Panc1 (cell line): ENCODE results near the gene DCTN3. TPM values are rescaled to one million over a fixed set of nuclear protein-coding genes. Genes with fewer than 3 reads are reported as not detected.
A peak's percentile ranks its signal among the peaks of the same experiment; 100 is the strongest.

Source experiments
- ATAC-seq: fragments of 200-7000 bp; cut with Tn5 transposase; 2 replicates; pipeline ENCODE4 v1.9.1; 2020; ENCODE audit warnings: mild to moderate bottlenecking, moderate library complexity
- BruUV-seq: library from RNA; stranded (reverse); fragments of 400-500 nt; replicated peaks from 2 replicates; lab custom pipeline; 2021; lab: Mats Ljungman, UMichigan
- CTCF ChIA-PET: fragments of 300-600 bp; sonication (Branson Sonifier 250); formaldehyde crosslinking; loops from one replicate; lab custom pipeline; 2022; ENCODE audit warnings: antibody characterized with exemption; lab: Charles Lee
- POLR2A ChIA-PET: fragments of 300-600 bp; sonication (Branson Sonifier 250); formaldehyde crosslinking; loops from one replicate; lab custom pipeline; 2022; ENCODE audit warnings: antibody characterized with exemption; lab: Charles Lee
- DNase-seq: peaks from one replicate; pipeline ENCODE4 v3.0.0-alpha.2; 2010; ENCODE audit warnings: low read depth, low spot score
- H3K27ac ChIP-seq: 2 replicates; pipeline ENCODE4 v1.5.1; 2011; ENCODE audit warnings: mild to moderate bottlenecking, low read length, inconsistent platforms
- H3K27me3 ChIP-seq: fragments of 200-500 bp; sonication (Bioruptor generic); 2 replicates; pipeline ENCODE4 v1.6.0; 2014; ENCODE audit warnings: low read length, inconsistent platforms; ENCODE audit not compliant: control insufficient read depth, insufficient read depth
- H3K36me3 ChIP-seq: fragments of 200-500 bp; sonication (Bioruptor generic); 2 replicates; pipeline ENCODE4 v1.5.1; 2014; ENCODE audit warnings: inconsistent platforms, mild to moderate bottlenecking, low read length, moderate library complexity; ENCODE audit not compliant: control insufficient read depth, insufficient read depth
- H3K4me1 ChIP-seq: 2 replicates; pipeline ENCODE4 v1.5.1; 2011; ENCODE audit warnings: inconsistent platforms, mild to moderate bottlenecking, low read length, moderate library complexity; ENCODE audit not compliant: control insufficient read depth, insufficient read depth
- H3K4me3 ChIP-seq, 2 experiments: 2 replicates each; pipeline ENCODE4 v1.5.1; 2011 to 2012; ENCODE audit warnings: low read depth in 2 of 2, low read length in 2 of 2, mild to moderate bottlenecking in 2 of 2, inconsistent platforms in 1 of 2, moderate library complexity in 1 of 2
- H3K9me3 ChIP-seq: fragments of 200-500 bp; sonication (Bioruptor generic); 2 replicates; pipeline ENCODE4 v1.5.1; 2014; ENCODE audit warnings: low read depth, mild to moderate bottlenecking, inconsistent platforms, low read length, moderate library complexity; ENCODE audit not compliant: control insufficient read depth, insufficient read depth
- POLR2AphosphoS5 ChIP-seq: IDR thresholded peaks from 2 replicates; pipeline ENCODE4 v1.6.1; 2012; ENCODE audit warnings: mild to moderate bottlenecking, low read depth, low read length, moderate library complexity
- SIN3A ChIP-seq: IDR thresholded peaks from 2 replicates; pipeline ENCODE4 v1.6.1; 2012; ENCODE audit warnings: low read depth, mild to moderate bottlenecking, low read length, moderate library complexity, borderline replicate concordance; ENCODE audit not compliant: insufficient read depth
- TCF7L2 ChIP-seq: IDR thresholded peaks from 2 replicates; pipeline ENCODE4 v1.6.1; 2011; ENCODE audit warnings: mild to moderate bottlenecking, low read depth, low read length, inconsistent platforms
- in situ Hi-C: cut with HindIII; loops from 2 replicates; pipeline ENCODE4 v1.10.0; 2016; ENCODE audit warnings: low sequenced_read_pairs, low pct_unique_long_range_greater_than_20kb
- intact Hi-C: fragments of 100-400 bp; cut with micrococcal nuclease; formaldehyde crosslinking; loops from one replicate; pipeline ENCODE4 v1.10.0; 2022; ENCODE audit not compliant: unreplicated experiment
- total RNA-seq: library from RNA; stranded (reverse); gene quantifications from one replicate; pipeline ENCODE4 v1.2.1, GENCODE V29; 2021; ENCODE audit not compliant: unreplicated experiment
- TF ChIP-seq, protein P1 (sequence below), 2 experiments: IDR thresholded peaks; 2 replicates each; pipeline ENCODE4 v1.6.1; 2011 to 2012; ENCODE audit warnings: low read depth in 2 of 2, control low read depth in 1 of 2, low read length in 1 of 2, mild to moderate bottlenecking in 1 of 2, moderate library complexity in 1 of 2; ENCODE audit not compliant: insufficient read depth in 1 of 2
- TF ChIP-seq, protein P2 (sequence below): fragments of 450-650 bp; IDR thresholded peaks from 2 replicates; pipeline ENCODE4 v1.5.1; 2017; ENCODE audit warnings: mild to moderate bottlenecking

Gene DCTN3
- total RNA-seq, 1 experiment from 2014 or later, result 110 TPM

DNA sequence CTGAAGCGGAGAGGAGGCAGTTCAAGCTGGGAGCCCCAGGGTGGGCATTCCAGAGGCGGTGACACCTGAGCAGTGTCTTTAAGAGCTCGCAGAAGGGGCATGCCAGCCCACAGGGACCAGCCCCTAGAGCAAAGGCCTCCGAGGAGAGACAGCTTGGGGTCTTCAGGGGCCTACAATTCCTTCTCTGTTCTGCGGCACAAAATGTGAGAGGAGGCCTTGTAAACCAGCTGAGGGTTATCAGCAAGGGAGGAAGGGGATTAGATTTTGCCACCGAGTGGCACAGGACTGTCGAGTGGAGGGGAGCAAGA is 17.8 kb upstream of the DCTN3 start:
- peak overlapping the region; percentile 98 for H3K27ac ChIP-seq
- DNase-seq, result no peak
- no peaks in the 10 kb centered on the region for H3K36me3 ChIP-seq
- no peaks in the 10 kb centered on the region for H3K9me3 ChIP-seq
- peak overlapping the region; percentile 70 to 94 for H3K4me3 ChIP-seq
- no peaks in the 10 kb centered on the region for H3K27me3 ChIP-seq
- POLR2A ChIA-PET, result interaction anchor here (1.7 kb wide), 1 partner anchor 27 kb away, joined by 5 read pairs; no protein-coding TSS in a partner anchor
- CTCF ChIA-PET, result interaction anchor here (0.6 to 1.4 kb wide), 4 partner anchors 8 to 64 kb away, joined by 4 to 5 read pairs (median 4); partner anchors contain the start of gene GALT
- ATAC-seq, result no peak
- peaks cover 13% of the 10 kb centered on the region for H3K4me1 ChIP-seq
- TF ChIP-seq POLR2AphosphoS5, result no peak; the same call in 1 of the 2 replicates
- intact Hi-C loops, result no loop called here
- in situ Hi-C loops, result no loop called here
- BruUV-seq, result no TSS peak

DNA sequence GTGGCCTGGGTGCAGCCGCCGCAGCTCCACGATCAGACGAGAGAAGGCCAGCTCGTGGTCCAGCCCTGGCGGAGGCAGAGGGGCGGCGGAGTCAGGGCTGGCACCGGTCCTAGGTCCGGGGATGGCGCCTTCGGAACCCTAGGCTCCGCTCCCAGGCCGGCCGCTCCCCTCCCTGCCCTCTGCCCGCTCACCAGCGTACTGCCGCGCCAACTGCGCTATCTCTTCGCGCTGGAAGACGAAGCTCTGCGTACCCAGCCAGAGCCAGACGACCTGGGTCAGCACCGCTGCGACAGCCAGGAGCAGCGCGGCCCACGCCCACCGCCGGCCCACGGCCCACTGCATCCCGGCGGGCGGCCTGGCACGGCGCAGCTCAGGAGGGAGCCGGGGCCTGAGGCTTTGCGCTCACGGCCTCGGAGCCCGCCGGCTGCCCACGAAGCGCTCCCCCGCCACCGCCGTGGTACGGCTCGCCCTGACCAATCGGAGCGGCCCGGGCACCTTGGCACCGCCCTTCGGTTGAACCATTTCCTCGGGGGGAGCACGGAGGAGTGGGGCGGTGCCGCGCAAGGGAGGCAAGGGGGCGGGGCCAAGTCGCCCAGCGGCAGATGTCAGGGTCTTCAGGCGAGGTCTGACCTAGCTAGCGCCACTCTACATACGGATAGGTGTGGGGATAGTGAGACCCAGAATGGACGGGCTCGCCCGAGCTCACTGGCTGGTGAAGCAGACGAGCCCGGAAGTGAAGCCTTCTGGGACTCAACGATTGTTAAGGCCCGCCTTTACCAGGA is 17.3 kb upstream of the DCTN3 start, which contains the start of gene SIGMAR1:
TSS of gene SIGMAR1 (minus strand) at position 432 of the 782 bp plus-strand sequence. CDS start at position 342, 90 bp downstream.
- intact Hi-C loops, result no loop called here
- CTCF ChIA-PET, result interaction anchor here (0.6 to 1.1 kb wide), 2 partner anchors 9 to 268 kb away, joined by 4 to 5 read pairs; partner anchors contain the start of gene GALT
- POLR2A ChIA-PET, result interaction anchor here (0.6 to 1.7 kb wide), 2 partner anchors 8 to 27 kb away, joined by 4 to 5 read pairs; no protein-coding TSS in a partner anchor
- no TSS peak for BruUV-seq
- TF ChIP-seq, protein P1, sequence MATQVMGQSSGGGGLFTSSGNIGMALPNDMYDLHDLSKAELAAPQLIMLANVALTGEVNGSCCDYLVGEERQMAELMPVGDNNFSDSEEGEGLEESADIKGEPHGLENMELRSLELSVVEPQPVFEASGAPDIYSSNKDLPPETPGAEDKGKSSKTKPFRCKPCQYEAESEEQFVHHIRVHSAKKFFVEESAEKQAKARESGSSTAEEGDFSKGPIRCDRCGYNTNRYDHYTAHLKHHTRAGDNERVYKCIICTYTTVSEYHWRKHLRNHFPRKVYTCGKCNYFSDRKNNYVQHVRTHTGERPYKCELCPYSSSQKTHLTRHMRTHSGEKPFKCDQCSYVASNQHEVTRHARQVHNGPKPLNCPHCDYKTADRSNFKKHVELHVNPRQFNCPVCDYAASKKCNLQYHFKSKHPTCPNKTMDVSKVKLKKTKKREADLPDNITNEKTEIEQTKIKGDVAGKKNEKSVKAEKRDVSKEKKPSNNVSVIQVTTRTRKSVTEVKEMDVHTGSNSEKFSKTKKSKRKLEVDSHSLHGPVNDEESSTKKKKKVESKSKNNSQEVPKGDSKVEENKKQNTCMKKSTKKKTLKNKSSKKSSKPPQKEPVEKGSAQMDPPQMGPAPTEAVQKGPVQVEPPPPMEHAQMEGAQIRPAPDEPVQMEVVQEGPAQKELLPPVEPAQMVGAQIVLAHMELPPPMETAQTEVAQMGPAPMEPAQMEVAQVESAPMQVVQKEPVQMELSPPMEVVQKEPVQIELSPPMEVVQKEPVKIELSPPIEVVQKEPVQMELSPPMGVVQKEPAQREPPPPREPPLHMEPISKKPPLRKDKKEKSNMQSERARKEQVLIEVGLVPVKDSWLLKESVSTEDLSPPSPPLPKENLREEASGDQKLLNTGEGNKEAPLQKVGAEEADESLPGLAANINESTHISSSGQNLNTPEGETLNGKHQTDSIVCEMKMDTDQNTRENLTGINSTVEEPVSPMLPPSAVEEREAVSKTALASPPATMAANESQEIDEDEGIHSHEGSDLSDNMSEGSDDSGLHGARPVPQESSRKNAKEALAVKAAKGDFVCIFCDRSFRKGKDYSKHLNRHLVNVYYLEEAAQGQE (IDR thresholded peaks at IDR 0.05; ENCODE audit: insufficient read depth in 1 of 2, low read depth in 2 of 2, low read length in 1 of 2), result no peak
- TF ChIP-seq SIN3A (0 out of 2 replicates have a peak, but pooled peaks have one; percentile 15), POLR2AphosphoS5 (peak; percentile 92)
- H3K27ac ChIP-seq, result peak within 1 kb of the TSS; percentile 98
- no peaks in the 10 kb centered on the region for H3K27me3 ChIP-seq
- no peaks in the 10 kb centered on the region for H3K9me3 ChIP-seq
- peak within 1 kb of the TSS; percentile 70 to 94 for H3K4me3 ChIP-seq
- peaks cover 13% of the 10 kb centered on the region for H3K4me1 ChIP-seq
- H3K36me3 ChIP-seq, result no peaks in the 10 kb centered on the region
- in situ Hi-C loops, result no loop called here
- DNase-seq (peak; percentile 51), ATAC-seq (peak; percentile 94)

DNA sequence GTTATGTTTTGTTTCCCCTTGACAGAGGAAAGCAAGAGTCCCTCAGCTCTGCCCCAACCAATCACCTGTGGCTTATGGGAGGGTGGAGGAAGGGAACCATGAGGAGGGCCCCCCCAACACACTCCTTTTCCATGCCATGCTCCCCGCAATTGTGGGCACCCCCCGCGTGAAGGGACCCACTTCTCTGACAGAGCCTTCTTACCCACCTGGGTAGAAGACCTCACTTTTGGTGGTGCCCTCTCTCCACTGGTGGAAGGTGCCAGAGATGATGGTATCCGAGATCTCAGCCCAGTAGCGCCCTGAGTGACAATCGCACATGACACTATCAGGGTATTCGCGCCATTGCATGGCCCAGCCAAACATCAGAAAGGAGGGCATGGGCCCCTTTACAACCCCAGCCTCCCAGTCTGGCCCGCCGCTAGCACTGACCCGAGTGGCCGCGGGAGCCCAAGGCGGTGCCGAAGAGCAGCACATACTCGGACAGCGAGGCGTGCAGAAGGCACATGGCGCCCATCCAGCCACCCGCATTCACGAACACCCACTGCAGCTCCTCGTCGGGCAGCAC is 16.6 kb upstream of the DCTN3 start:
- POLR2A ChIA-PET, result interaction anchor here (0.6 to 1.7 kb wide), 2 partner anchors 8 to 28 kb away, joined by 4 to 5 read pairs; no protein-coding TSS in a partner anchor
- Histone ChIP-seq H3K36me3 (no peaks in the 10 kb centered on the region), H3K27ac (peak overlapping the region; percentile 98), H3K9me3 (no peaks in the 10 kb centered on the region), H3K27me3 (no peaks in the 10 kb centered on the region), H3K4me3 (peak overlapping the region; percentile 70 to 94), H3K4me1 (peaks cover 13% of the 10 kb centered on the region)
- no peak for DNase-seq
- no TSS peak for BruUV-seq
- TF ChIP-seq SIN3A (no peak), POLR2AphosphoS5 (no peak), TCF7L2 (no peak)
- TF ChIP-seq, protein P2, sequence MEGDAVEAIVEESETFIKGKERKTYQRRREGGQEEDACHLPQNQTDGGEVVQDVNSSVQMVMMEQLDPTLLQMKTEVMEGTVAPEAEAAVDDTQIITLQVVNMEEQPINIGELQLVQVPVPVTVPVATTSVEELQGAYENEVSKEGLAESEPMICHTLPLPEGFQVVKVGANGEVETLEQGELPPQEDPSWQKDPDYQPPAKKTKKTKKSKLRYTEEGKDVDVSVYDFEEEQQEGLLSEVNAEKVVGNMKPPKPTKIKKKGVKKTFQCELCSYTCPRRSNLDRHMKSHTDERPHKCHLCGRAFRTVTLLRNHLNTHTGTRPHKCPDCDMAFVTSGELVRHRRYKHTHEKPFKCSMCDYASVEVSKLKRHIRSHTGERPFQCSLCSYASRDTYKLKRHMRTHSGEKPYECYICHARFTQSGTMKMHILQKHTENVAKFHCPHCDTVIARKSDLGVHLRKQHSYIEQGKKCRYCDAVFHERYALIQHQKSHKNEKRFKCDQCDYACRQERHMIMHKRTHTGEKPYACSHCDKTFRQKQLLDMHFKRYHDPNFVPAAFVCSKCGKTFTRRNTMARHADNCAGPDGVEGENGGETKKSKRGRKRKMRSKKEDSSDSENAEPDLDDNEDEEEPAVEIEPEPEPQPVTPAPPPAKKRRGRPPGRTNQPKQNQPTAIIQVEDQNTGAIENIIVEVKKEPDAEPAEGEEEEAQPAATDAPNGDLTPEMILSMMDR, result no peak
- TF ChIP-seq, protein P1 (IDR thresholded peaks at IDR 0.05; ENCODE audit: insufficient read depth in 1 of 2, low read depth in 2 of 2, low read length in 1 of 2), result no peak
- in situ Hi-C loops, result no loop called here
- CTCF ChIA-PET, result interaction anchor here (0.6 to 1.1 kb wide), 2 partner anchors 10 to 268 kb away, joined by 4 to 5 read pairs; partner anchors contain the start of gene GALT
- intact Hi-C loops, result no loop called here
- ATAC-seq, result no peak; the same call in 1 of the 2 replicates
